Activated CD8-positive, alpha-beta T cell treated with anti-CD3 and anti-CD28 coated beads for 36 hours (primary cell): ENCODE results near the gene LRRTM1. TPM values are rescaled to one million over a fixed set of nuclear protein-coding genes. Genes with fewer than 3 reads are reported as not detected.

Source experiments
- ATAC-seq: fragments of 200-7000 bp; cut with Tn5 transposase; one replicate; pipeline ENCODE4 v1.10.0; 2021; ENCODE audit warnings: mild to moderate bottlenecking, moderate library complexity
- CTCF ChIA-PET: fragments of 350-600 bp; sonication (Branson Sonifier 250); formaldehyde crosslinking; loops from one replicate; lab custom pipeline; 2021; ENCODE audit warnings: antibody characterized with exemption; lab: Charles Lee
- POLR2A ChIA-PET: fragments of 350-600 bp; sonication (Branson Sonifier 250); formaldehyde crosslinking; loops from one replicate; lab custom pipeline; 2021; ENCODE audit warnings: antibody characterized with exemption; lab: Charles Lee
- DNase-seq: peaks from one replicate; pipeline ENCODE4 v3.0.0-alpha.2; 2020
- H3K27ac Mint-ChIP-seq: one replicate; pipeline ENCODE4 v1.8.0; 2021; ENCODE audit warnings: mild to moderate bottlenecking, mixed read lengths
- H3K27me3 Mint-ChIP-seq: one replicate; pipeline ENCODE4 v1.8.0; 2021; ENCODE audit warnings: mixed read lengths
- H3K36me3 Mint-ChIP-seq: one replicate; pipeline ENCODE4 v1.8.0; 2021; ENCODE audit warnings: low read depth, mixed read lengths
- H3K4me1 Mint-ChIP-seq: one replicate; pipeline ENCODE4 v1.8.0; 2021; ENCODE audit warnings: low read depth, mixed read lengths
- H3K4me3 Mint-ChIP-seq: one replicate; pipeline ENCODE4 v1.8.0; 2021; ENCODE audit warnings: mild to moderate bottlenecking, moderate library complexity, mixed read lengths
- H3K9me3 Mint-ChIP-seq: one replicate; pipeline ENCODE4 v1.8.0; 2021; ENCODE audit warnings: mixed read lengths
- intact Hi-C: fragments of 100-400 bp; cut with micrococcal nuclease; formaldehyde crosslinking; loops from one replicate; pipeline ENCODE4 v1.10.0; 2022
- total RNA-seq, 2 experiments: library from RNA; stranded (reverse); gene quantifications; one replicate each; pipeline ENCODE4 v1.2.3, GENCODE V29; 2021
- TF ChIP-seq, protein P1 (sequence below): fragments of 200-600 bp; IDR thresholded peaks from one replicate; pipeline ENCODE4 v1.8.0; 2022; ENCODE audit warnings: antibody characterized with exemption, mild to moderate bottlenecking

Gene LRRTM1, protein sequence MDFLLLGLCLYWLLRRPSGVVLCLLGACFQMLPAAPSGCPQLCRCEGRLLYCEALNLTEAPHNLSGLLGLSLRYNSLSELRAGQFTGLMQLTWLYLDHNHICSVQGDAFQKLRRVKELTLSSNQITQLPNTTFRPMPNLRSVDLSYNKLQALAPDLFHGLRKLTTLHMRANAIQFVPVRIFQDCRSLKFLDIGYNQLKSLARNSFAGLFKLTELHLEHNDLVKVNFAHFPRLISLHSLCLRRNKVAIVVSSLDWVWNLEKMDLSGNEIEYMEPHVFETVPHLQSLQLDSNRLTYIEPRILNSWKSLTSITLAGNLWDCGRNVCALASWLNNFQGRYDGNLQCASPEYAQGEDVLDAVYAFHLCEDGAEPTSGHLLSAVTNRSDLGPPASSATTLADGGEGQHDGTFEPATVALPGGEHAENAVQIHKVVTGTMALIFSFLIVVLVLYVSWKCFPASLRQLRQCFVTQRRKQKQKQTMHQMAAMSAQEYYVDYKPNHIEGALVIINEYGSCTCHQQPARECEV
- not detected for total RNA-seq

DNA sequence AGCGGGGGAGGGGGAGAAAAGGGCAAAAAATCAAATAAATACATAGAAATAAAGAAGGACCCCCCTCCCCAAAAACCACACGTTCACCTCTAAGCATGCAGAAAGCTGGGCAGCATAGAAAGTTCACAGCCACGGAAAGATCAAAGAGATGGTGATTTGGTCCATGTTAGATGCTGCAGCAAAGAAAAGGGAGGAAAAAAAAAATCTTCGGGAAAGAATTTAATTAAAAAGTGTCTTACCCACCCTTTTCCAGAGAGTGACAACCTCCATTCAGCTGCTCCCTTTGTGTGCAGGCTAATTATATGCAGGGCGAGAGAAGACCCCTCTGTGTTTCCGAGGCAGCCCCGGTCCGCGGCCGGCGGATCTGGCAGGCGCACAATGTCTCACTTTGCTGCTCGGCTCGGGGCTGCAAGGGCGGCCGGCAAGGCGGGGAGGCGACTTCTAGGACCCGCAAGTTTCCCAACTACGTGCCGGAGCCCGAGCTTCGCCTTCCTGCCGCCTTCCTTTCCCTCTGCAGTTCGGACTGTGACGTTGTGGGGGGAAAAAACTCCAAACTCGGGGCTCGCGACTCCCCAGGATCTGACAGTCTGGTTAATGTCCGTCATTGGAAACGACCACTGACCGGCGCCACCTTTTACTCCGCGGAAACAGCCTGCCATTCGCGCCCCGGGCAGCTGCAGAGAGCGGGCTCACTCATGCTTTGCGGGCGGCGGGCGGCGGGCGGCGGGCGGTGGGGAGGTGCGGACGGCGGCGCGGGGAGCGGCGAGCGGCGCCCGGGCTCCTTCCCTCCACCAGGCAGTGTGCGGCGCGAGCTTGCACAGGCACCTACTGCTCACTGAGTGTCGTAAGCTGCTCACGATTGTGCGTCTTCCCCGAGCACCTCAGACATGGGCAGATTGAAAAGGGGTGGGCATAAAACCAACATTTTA is at the start of gene LRRTM1:
Gene LRRTM1, minus strand, starts transcription at position 844 of the 929 bp plus-strand sequence. CDS start 933 bp downstream, outside the sequence.
- Mint-ChIP-seq H3K27me3 (peaks cover 48% of the 10 kb centered on the region), H3K27ac (no peak within 1 kb of the TSS), H3K9me3 (no peaks in the 10 kb centered on the region), H3K36me3 (no peaks in the 10 kb centered on the region), H3K4me1 (peaks cover 2% of the 10 kb centered on the region), H3K4me3 (no peak within 1 kb of the TSS)
- DNase-seq (no peak), ATAC-seq (no peak)
- TF ChIP-seq, protein P1, sequence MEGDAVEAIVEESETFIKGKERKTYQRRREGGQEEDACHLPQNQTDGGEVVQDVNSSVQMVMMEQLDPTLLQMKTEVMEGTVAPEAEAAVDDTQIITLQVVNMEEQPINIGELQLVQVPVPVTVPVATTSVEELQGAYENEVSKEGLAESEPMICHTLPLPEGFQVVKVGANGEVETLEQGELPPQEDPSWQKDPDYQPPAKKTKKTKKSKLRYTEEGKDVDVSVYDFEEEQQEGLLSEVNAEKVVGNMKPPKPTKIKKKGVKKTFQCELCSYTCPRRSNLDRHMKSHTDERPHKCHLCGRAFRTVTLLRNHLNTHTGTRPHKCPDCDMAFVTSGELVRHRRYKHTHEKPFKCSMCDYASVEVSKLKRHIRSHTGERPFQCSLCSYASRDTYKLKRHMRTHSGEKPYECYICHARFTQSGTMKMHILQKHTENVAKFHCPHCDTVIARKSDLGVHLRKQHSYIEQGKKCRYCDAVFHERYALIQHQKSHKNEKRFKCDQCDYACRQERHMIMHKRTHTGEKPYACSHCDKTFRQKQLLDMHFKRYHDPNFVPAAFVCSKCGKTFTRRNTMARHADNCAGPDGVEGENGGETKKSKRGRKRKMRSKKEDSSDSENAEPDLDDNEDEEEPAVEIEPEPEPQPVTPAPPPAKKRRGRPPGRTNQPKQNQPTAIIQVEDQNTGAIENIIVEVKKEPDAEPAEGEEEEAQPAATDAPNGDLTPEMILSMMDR, result no peak
- ChIA-PET CTCF (no interaction called here), POLR2A (no interaction called here)
- intact Hi-C loops, result no loop called here

DNA sequence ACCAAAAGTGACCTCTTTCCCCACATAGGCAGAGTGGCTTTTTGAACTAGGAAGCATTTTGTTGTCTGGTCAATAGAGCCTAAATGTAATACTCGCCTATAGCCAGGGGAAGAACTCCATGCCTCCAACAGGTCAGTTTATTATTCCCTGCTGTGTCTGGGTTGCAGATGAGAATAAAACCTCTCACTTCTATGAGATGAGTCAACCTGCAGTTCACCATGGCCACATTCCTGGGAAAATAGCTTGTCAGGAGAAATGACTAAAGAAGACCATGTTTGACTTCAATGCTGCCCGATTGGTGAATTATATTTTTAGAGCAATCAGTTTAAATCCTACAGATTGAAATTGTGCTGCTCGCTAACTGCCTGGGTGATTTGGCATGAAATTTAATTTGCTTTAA is 46.7 kb upstream of the LRRTM1 start:
- Mint-ChIP-seq H3K4me3 (no peak overlapping the region), H3K4me1 (no peaks in the 10 kb centered on the region), H3K36me3 (no peaks in the 10 kb centered on the region), H3K9me3 (peaks cover 1% of the 10 kb centered on the region), H3K27ac (no peak overlapping the region), H3K27me3 (no peaks in the 10 kb centered on the region)
- intact Hi-C loops, result no loop called here
- ChIA-PET CTCF (no interaction called here), POLR2A (no interaction called here)
- ATAC-seq, result no peak
- DNase-seq, result no peak
- TF ChIP-seq, protein P1, result no peak

DNA sequence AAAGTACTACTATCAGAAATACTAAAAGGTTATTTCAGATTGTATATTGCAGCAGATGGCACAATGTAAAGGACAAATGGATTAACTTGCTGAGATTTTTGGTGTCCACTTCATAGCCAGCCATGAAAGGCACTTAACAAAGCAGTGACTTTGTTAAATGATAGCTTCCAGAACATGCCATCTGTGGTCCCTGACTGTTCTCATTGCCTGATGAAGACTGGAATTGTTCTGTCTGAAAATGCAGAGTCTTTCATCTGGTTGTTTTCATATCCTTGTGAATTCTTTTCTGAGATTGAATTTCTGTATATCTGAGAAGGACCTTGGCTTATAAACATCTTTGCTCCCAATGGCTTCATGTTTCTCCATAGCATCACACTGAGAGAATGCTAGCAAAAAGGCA is 44.4 kb upstream of the LRRTM1 start:
- ATAC-seq (no peak), DNase-seq (no peak)
- Mint-ChIP-seq H3K4me3 (no peak overlapping the region), H3K36me3 (no peaks in the 10 kb centered on the region), H3K4me1 (no peaks in the 10 kb centered on the region), H3K9me3 (peaks cover 1% of the 10 kb centered on the region), H3K27ac (no peak overlapping the region), H3K27me3 (no peaks in the 10 kb centered on the region)
- TF ChIP-seq, protein P1, result no peak
- ChIA-PET CTCF (no interaction called here), POLR2A (no interaction called here)
- intact Hi-C loops, result no loop called here

DNA sequence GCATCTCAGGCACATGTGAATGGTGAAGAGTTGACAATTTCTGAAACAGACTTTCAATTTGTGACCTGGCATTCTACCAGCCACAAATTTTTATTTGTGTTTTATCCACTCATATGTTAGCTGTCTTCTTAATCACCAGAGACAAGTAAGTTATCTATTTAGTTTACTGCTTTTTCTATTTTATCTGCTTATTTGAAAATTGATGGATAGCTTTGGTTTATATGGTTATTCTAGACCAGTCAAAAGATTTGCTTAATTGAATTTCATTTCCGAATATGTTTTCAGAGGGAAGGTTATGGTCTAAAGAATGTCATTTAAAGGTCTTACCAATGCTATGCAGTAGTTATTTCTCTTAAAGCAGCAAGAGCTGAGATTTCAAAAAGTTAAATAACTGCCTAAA is 43.5 kb upstream of the LRRTM1 start:
- POLR2A ChIA-PET, result no interaction called here
- DNase-seq, result no peak
- intact Hi-C loops, result no loop called here
- no peak for ATAC-seq
- H3K4me1 Mint-ChIP-seq, result no peaks in the 10 kb centered on the region
- peaks cover 1% of the 10 kb centered on the region for H3K9me3 Mint-ChIP-seq
- no peaks in the 10 kb centered on the region for H3K27me3 Mint-ChIP-seq
- no peak overlapping the region for H3K4me3 Mint-ChIP-seq
- CTCF ChIA-PET, result no interaction called here
- TF ChIP-seq, protein P1, result no peak
- H3K27ac Mint-ChIP-seq, result no peak overlapping the region
- H3K36me3 Mint-ChIP-seq, result no peaks in the 10 kb centered on the region
